K562 (cell line): ENCODE measurements around the gene RBM3. TPM values are rescaled to one million over a fixed set of nuclear protein-coding genes. Genes with fewer than 3 reads are reported as not detected.

Experiments
- DMBX1 ChIP-seq: fragments of 250-450 bp; sonication (Bioruptor Pico); IDR thresholded peaks from 2 replicates; pipeline ENCODE4 v1.8.0; 2022; ENCODE audit warnings: inconsistent platforms, mild to moderate bottlenecking, moderate library complexity, borderline replicate concordance
- ERF ChIP-seq: fragments of 450-650 bp; formaldehyde crosslinking; IDR thresholded peaks from 2 replicates; pipeline ENCODE4 v1.4.0; 2020; ENCODE audit warnings: mild to moderate bottlenecking, mixed read lengths
- FUS ChIP-seq: fragments of 200-400 bp; formaldehyde crosslinking; optimal IDR thresholded peaks from 2 replicates; pipeline ENCODE3; 2017; ENCODE audit warnings: low read depth, low read length
- KDM5B ChIP-seq: fragments of 200-600 bp; sonication (generic); IDR thresholded peaks from 2 replicates; pipeline ENCODE4 v1.6.1; 2012; ENCODE audit warnings: low read depth, mild to moderate bottlenecking, moderate library complexity, low read length, control low read depth, inconsistent platforms; ENCODE audit not compliant: insufficient replicate concordance
- MCM2 ChIP-seq: fragments of 450-650 bp; IDR thresholded peaks from 2 replicates; pipeline ENCODE4 v1.6.1; 2017; ENCODE audit warnings: low read depth, mild to moderate bottlenecking
- MEIS2 ChIP-seq: fragments of 450-650 bp; IDR thresholded peaks from 2 replicates; pipeline ENCODE4 v1.6.1; 2014; ENCODE audit warnings: mild to moderate bottlenecking; ENCODE audit not compliant: partially characterized antibody
- NR2C1 ChIP-seq, 2 experiments: fragments of 450-650 bp; IDR thresholded peaks; 2 replicates each; pipeline ENCODE4 v1.6.1; 2017; ENCODE audit warnings: mild to moderate bottlenecking in 2 of 2, antibody characterized with exemption in 1 of 2, inconsistent platforms in 1 of 2, missing compliant biosample characterization in 1 of 2, missing genetic modification characterization in 1 of 2
- PML ChIP-seq: IDR thresholded peaks from 2 replicates; pipeline ENCODE4 v1.6.1; 2012; ENCODE audit warnings: low read length, inconsistent platforms
- RBBP5 ChIP-seq: fragments of 200-600 bp; sonication (generic); IDR thresholded peaks from 2 replicates; pipeline ENCODE4 v1.6.1; 2012; ENCODE audit warnings: borderline replicate concordance, mild to moderate bottlenecking, low read length, control low read depth, inconsistent platforms; ENCODE audit not compliant: insufficient read depth, poor library complexity, severe bottlenecking
- RCOR1 ChIP-seq, 2 experiments: IDR thresholded peaks; 2 replicates each; pipeline ENCODE4 v1.6.1; 2012; ENCODE audit warnings: low read depth in 2 of 2, low read length in 2 of 2, borderline replicate concordance in 1 of 2, improper control_type of control experiment in 1 of 2
- SRSF1 ChIP-seq: fragments of 200-400 bp; formaldehyde crosslinking; IDR thresholded peaks from 2 replicates; pipeline ENCODE4 v1.6.1; 2017; ENCODE audit warnings: mild to moderate bottlenecking, low read depth, low read length, moderate library complexity
- TAF15 ChIP-seq: fragments of 200-400 bp; formaldehyde crosslinking; IDR thresholded peaks from 2 replicates; pipeline ENCODE4 v1.6.1; 2017; ENCODE audit warnings: mild to moderate bottlenecking, low read depth, low read length, moderate library complexity
- TEAD4 ChIP-seq, 2 experiments: sonication (generic) in 1 of 2; formaldehyde crosslinking in 1 of 2; IDR thresholded peaks; 2 replicates each; pipeline versions ENCODE4 v1.6.1 to v1.8.0; 2012 to 2022; ENCODE audit warnings: borderline replicate concordance in 1 of 2, inconsistent platforms in 1 of 2, low read length in 1 of 2, mild to moderate bottlenecking in 1 of 2, missing genetic modification reagents in 1 of 2
- TRIM24 ChIP-seq, 2 experiments: fragments of 450-650 bp; IDR thresholded peaks; 2 replicates each; pipeline ENCODE4 v1.6.1; 2016
- ZNF586 ChIP-seq: fragments of 450-650 bp; formaldehyde crosslinking; conservative IDR thresholded peaks from 2 replicates; pipeline ENCODE4 v1.4.0; 2020; ENCODE audit warnings: mild to moderate bottlenecking, moderate library complexity
- ZNF778 ChIP-seq: fragments of 450-650 bp; formaldehyde crosslinking; IDR thresholded peaks from 2 replicates; pipeline ENCODE4 v1.4.0; 2020; ENCODE audit warnings: mild to moderate bottlenecking, moderate library complexity
- polyA plus RNA-seq, 8 experiments: library from polyadenylated mRNA; depleted of rRNA in 4 of 8; stranded (reverse) in 5 of 8; unstranded in 3 of 8; fragments of >200 nt; fragmentation: Nextera tagmentation in 2 of 8; fragmentation: Illumina TruSeq in 1 of 8; extraction: Ambion mirVana in 2 of 8; extraction: Trizol in 1 of 8; gene quantifications; 2 replicates each; pipeline versions ENCODE4 v1.2.1 to v1.2.3, GENCODE V29; 2011 to 2014; ENCODE audit warnings: inconsistent platforms in 1 of 8, missing spikeins in 1 of 8
- total RNA-seq, 7 experiments: library from RNA; depleted of rRNA in 6 of 7; stranded (reverse); fragments of >200 nt in 6 of 7; fragmentation: Illumina TruSeq in 2 of 7; extraction: Trizol in 2 of 7; gene quantifications; 2 replicates each; pipeline versions ENCODE4 v1.2.1 to v1.2.3, GENCODE V29; 2011 to 2021; ENCODE audit warnings: low replicate concordance in 1 of 7
- TF ChIP-seq, protein P1 (sequence below): fragments of 450-650 bp; IDR thresholded peaks from 2 replicates; pipeline ENCODE4 v1.6.1; 2017; ENCODE audit warnings: antibody characterized with exemption, mild to moderate bottlenecking
- TF ChIP-seq, protein P2 (sequence below): sonication (generic); formaldehyde crosslinking; IDR thresholded peaks from 2 replicates; pipeline ENCODE4 v1.8.0; 2023; ENCODE audit warnings: mild to moderate bottlenecking, missing genetic modification reagents
- TF ChIP-seq, protein P3 (sequence below): fragments of 450-650 bp; conservative IDR thresholded peaks from 2 replicates; pipeline ENCODE4 v1.6.1; 2016; ENCODE audit warnings: missing genetic modification characterization, low read depth, mild to moderate bottlenecking, control low read depth, missing compliant biosample characterization
- TF ChIP-seq, protein P4 (sequence below): fragments of 250-450 bp; sonication (Bioruptor Pico); IDR thresholded peaks from 2 replicates; pipeline ENCODE4 v1.8.0; 2021; ENCODE audit warnings: borderline replicate concordance, mild to moderate bottlenecking, moderate library complexity; ENCODE audit not compliant: poor library complexity, severe bottlenecking

Gene RBM3
- total and polyA plus RNA-seq, 9 of the 15 experiments (the other 6 are each of a cell fraction or from before 2014, with no cell fraction given): 70.3 to 272 (median 209) TPM

DNA sequence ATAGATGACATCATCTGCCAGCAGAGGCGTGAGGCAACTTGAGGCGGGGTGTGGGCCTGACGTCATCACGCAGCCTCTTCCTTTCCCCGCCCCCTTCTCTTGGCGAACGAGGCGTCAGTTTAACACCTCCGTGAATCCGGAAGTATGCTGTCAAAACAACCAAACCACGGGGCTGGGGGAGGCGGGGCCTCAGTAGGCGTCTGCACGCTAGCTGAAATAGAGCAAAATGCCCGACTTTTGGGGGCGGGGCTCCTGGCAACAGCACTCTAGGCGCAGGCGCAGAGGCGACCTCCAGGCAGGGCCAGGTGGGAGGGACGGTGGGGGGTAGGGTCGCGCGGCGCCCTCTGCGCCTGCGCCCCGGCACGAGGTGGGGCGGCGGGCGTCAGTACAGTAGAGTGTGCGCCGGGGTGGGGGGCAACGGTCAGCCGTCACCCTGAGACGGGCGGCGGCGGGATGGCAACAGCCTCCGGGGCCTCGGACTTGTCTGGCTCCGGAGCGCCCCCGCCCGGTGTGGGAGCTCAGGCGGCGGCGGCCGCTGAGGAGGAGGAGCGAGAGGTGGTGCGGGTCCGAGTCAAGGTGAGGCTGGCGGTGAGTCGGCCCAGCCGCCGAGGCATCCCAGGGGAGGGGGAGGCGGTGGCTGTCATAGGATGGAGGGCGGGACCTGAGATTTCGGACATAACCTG is 34.8 kb upstream of the RBM3 start, which contains the start of gene TBC1D25 (continued):
- TF ChIP-seq TAF15: no peak
- no peak for TF ChIP-seq FUS
- no peak for TF ChIP-seq ERF
- no peak for TF ChIP-seq ZNF586 (CRISPR knock-in tag)
- TF ChIP-seq, protein P1, sequence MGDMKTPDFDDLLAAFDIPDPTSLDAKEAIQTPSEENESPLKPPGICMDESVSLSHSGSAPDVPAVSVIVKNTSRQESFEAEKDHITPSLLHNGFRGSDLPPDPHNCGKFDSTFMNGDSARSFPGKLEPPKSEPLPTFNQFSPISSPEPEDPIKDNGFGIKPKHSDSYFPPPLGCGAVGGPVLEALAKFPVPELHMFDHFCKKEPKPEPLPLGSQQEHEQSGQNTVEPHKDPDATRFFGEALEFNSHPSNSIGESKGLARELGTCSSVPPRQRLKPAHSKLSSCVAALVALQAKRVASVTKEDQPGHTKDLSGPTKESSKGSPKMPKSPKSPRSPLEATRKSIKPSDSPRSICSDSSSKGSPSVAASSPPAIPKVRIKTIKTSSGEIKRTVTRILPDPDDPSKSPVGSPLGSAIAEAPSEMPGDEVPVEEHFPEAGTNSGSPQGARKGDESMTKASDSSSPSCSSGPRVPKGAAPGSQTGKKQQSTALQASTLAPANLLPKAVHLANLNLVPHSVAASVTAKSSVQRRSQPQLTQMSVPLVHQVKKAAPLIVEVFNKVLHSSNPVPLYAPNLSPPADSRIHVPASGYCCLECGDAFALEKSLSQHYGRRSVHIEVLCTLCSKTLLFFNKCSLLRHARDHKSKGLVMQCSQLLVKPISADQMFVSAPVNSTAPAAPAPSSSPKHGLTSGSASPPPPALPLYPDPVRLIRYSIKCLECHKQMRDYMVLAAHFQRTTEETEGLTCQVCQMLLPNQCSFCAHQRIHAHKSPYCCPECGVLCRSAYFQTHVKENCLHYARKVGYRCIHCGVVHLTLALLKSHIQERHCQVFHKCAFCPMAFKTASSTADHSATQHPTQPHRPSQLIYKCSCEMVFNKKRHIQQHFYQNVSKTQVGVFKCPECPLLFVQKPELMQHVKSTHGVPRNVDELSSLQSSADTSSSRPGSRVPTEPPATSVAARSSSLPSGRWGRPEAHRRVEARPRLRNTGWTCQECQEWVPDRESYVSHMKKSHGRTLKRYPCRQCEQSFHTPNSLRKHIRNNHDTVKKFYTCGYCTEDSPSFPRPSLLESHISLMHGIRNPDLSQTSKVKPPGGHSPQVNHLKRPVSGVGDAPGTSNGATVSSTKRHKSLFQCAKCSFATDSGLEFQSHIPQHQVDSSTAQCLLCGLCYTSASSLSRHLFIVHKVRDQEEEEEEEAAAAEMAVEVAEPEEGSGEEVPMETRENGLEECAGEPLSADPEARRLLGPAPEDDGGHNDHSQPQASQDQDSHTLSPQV: no peak
- TF ChIP-seq ZNF778: no peak
- no peak for TF ChIP-seq MCM2
- no peak for TF ChIP-seq KDM5B
- TF ChIP-seq TRIM24 (IDR thresholded peaks at IDR 0.05): no peak
- no peak for TF ChIP-seq SRSF1
- no peak for TF ChIP-seq NR2C1 (IDR thresholded peaks at IDR 0.05)
- TF ChIP-seq NR2C1 (tag; IDR thresholded peaks at IDR 0.05): no peak
- TF ChIP-seq, protein P2, sequence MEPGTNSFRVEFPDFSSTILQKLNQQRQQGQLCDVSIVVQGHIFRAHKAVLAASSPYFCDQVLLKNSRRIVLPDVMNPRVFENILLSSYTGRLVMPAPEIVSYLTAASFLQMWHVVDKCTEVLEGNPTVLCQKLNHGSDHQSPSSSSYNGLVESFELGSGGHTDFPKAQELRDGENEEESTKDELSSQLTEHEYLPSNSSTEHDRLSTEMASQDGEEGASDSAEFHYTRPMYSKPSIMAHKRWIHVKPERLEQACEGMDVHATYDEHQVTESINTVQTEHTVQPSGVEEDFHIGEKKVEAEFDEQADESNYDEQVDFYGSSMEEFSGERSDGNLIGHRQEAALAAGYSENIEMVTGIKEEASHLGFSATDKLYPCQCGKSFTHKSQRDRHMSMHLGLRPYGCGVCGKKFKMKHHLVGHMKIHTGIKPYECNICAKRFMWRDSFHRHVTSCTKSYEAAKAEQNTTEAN (CRISPR knock-in tag): no peak
- TF ChIP-seq MEIS2: peak; percentile 84
- TF ChIP-seq, protein P3, sequence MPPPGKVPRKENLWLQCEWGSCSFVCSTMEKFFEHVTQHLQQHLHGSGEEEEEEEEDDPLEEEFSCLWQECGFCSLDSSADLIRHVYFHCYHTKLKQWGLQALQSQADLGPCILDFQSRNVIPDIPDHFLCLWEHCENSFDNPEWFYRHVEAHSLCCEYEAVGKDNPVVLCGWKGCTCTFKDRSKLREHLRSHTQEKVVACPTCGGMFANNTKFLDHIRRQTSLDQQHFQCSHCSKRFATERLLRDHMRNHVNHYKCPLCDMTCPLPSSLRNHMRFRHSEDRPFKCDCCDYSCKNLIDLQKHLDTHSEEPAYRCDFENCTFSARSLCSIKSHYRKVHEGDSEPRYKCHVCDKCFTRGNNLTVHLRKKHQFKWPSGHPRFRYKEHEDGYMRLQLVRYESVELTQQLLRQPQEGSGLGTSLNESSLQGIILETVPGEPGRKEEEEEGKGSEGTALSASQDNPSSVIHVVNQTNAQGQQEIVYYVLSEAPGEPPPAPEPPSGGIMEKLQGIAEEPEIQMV (tag): no peak
- no peak for TF ChIP-seq PML
- TF ChIP-seq, protein P4, sequence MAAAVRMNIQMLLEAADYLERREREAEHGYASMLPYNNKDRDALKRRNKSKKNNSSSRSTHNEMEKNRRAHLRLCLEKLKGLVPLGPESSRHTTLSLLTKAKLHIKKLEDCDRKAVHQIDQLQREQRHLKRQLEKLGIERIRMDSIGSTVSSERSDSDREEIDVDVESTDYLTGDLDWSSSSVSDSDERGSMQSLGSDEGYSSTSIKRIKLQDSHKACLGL (CRISPR knock-in tag): no peak
- TF ChIP-seq RCOR1 (IDR thresholded peaks at IDR 0.05; ENCODE audit: borderline replicate concordance in 1 of 2, low read depth in 2 of 2, low read length in 2 of 2): peak in 1 of 2 experiments; percentile 32; a peak in 1 of 4 replicates
- no peak for TF ChIP-seq DMBX1 (CRISPR knock-in tag)
- no peak for TF ChIP-seq RBBP5
- no peak for TF ChIP-seq TEAD4 (IDR thresholded peaks at IDR 0.05; ENCODE audit: low read length)
- TF ChIP-seq TEAD4 (CRISPR knock-in tag; IDR thresholded peaks at IDR 0.05; ENCODE audit: borderline replicate concordance): no peak
